ENCODE data around the gene UAP1L1. TPM values are rescaled to one million over a fixed set of nuclear protein-coding genes. Genes with fewer than 3 reads are reported as not detected.

Gene UAP1L1
- total and polyA plus RNA-seq, 2 experiments from 2014 or later = 2.5 to 8.1 TPM

GRCh38 chr9:137113385-137114159, 36.3 kb downstream of the UAP1L1 start:
- Histone ChIP-seq H3K4me2 (0 out of 2 replicates have a peak overlapping the region, but pooled peaks have one; percentile 57), H3F3A (replicated peaks; ENCODE audit: low read depth) (no peaks in the 10 kb centered on the region), H3K9me2 (ENCODE audit: insufficient read depth) (no peaks in the 10 kb centered on the region), H3K36me3 (ENCODE audit: insufficient read depth) (no peaks in the 10 kb centered on the region), H3K4me3 (peak overlapping the region; percentile 21; the same call in 1 of the 2 replicates), H2AFZ (no peak overlapping the region), H4K20me1 (replicated peaks; ENCODE audit: insufficient read depth) (no peaks in the 10 kb centered on the region), H3K27me3 (ENCODE audit: insufficient read depth) (peaks cover 44% of the 10 kb centered on the region), H3K27ac (ENCODE audit: low read depth) (no peak overlapping the region), H3K79me2 (replicated peaks; ENCODE audit: insufficient read depth) (no peaks in the 10 kb centered on the region), H3K4me1 (ENCODE audit: insufficient read depth) (no peaks in the 10 kb centered on the region; the same call in 1 of the 2 replicates)
- 0 out of 3 replicates have a peak, but pooled peaks cover under 1% of the 10 kb centered on the region for H3K36me3 Mint-ChIP-seq (ENCODE audit: low read depth)
- TF ChIP-seq CTCF (conservative IDR thresholded peaks at IDR 0.05; ENCODE audit: low read depth in 2 of 2) = peak; percentile 29 to 42; a peak in 3 of 4 replicates
- no peak for TF ChIP-seq POLR2AphosphoS5 (IDR thresholded peaks at IDR 0.05; ENCODE audit: low read depth)
- TF ChIP-seq EZH2 (IDR thresholded peaks at IDR 0.05; ENCODE audit: low read depth, unreplicated experiment) = peak; percentile 36
- H3K27me3 Mint-ChIP-seq (ENCODE audit: insufficient read depth, low read depth, poor library complexity) = peaks cover 23% of the 10 kb centered on the region
- DNase-seq (ENCODE audit: low spot score) (peak; percentile 51), ATAC-seq (peak; percentile 31)
- peak overlapping the region; percentile 50; the same call in 2 of the 3 replicates for H3K4me3 Mint-ChIP-seq
- H3K4me1 Mint-ChIP-seq = no peaks in the 10 kb centered on the region
- H3K9me3 Mint-ChIP-seq = peaks cover 3% of the 10 kb centered on the region; the same call in 1 of the 3 replicates
- no peak overlapping the region for H3K27ac Mint-ChIP-seq

DNA sequence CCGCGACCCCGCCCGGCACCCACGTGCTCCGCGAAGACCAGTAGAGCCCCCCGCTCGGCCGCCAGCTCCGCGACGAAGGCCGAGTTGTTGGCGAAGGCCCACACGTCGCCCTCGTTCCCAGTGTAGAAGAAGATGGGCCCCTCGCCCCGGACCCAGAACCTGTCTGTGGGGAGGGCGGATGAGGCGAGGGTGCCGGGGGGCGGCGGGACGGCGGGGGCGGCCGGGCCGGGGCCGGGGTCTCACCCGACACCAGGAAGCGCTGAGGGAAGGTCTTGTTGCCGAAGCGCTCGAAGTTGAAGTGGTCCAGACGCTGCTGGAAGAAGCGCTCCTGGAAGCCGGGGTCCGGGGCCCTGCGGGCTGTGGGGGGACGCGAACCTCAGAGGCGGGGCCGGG, 36.9 kb downstream of the UAP1L1 start:
- Histone ChIP-seq H2AFZ (no peak overlapping the region; the same call in 1 of the 2 replicates), H3F3A (replicated peaks; ENCODE audit: low read depth) (no peaks in the 10 kb centered on the region), H3K79me2 (replicated peaks; ENCODE audit: insufficient read depth) (no peaks in the 10 kb centered on the region), H3K36me3 (ENCODE audit: insufficient read depth) (no peaks in the 10 kb centered on the region), H3K4me1 (ENCODE audit: insufficient read depth) (no peaks in the 10 kb centered on the region; the same call in 1 of the 2 replicates), H3K9me2 (ENCODE audit: insufficient read depth) (no peaks in the 10 kb centered on the region), H3K4me2 (peak overlapping the region; percentile 81), H3K4me3 (peak overlapping the region; percentile 55), H4K20me1 (replicated peaks; ENCODE audit: insufficient read depth) (no peaks in the 10 kb centered on the region), H3K27ac (ENCODE audit: low read depth) (no peak overlapping the region), H3K27me3 (ENCODE audit: insufficient read depth) (peaks cover 44% of the 10 kb centered on the region)
- Mint-ChIP-seq H3K27ac (no peak overlapping the region), H3K9me3 (peaks cover 8% of the 10 kb centered on the region), H3K4me1 (no peaks in the 10 kb centered on the region), H3K36me3 (ENCODE audit: low read depth) (peaks cover 2% of the 10 kb centered on the region; the same call in 1 of the 3 replicates), H3K4me3 (peak overlapping the region; percentile 45; the same call in 2 of the 3 replicates), H3K27me3 (ENCODE audit: insufficient read depth, low read depth, poor library complexity) (peaks cover 23% of the 10 kb centered on the region)
- peak; percentile 7; the same call in 2 of the 3 replicates for ATAC-seq
- TF ChIP-seq NANOG (IDR thresholded peaks at IDR 0.05; ENCODE audit: borderline replicate concordance) = no peak
- peak; percentile 76 for TF ChIP-seq EZH2 (IDR thresholded peaks at IDR 0.05; ENCODE audit: low read depth, unreplicated experiment)
- DNase-seq (ENCODE audit: low spot score) = no peak

Data from GM23338 (cell line).